ENCODE measurements around the gene HAUS7.

GRCh38 chrX:153409414-153410101 lies 60.8 kb downstream of the HAUS7 start:
- TF ChIP-seq CTCF (IDR thresholded peaks at IDR 0.05) (no peak), EZH2 (IDR thresholded peaks at IDR 0.05) (no peak)
